ENCODE measurements around the gene ILRUN.
A peak's percentile ranks its signal among the peaks of the same experiment; 100 is the strongest.
"Not testable (repeated sequence)": the region's sequence is repeated elsewhere in the genome, so short reads cannot be mapped to it uniquely, and the experiment has no call there.

The ILRUN gene

DNA sequence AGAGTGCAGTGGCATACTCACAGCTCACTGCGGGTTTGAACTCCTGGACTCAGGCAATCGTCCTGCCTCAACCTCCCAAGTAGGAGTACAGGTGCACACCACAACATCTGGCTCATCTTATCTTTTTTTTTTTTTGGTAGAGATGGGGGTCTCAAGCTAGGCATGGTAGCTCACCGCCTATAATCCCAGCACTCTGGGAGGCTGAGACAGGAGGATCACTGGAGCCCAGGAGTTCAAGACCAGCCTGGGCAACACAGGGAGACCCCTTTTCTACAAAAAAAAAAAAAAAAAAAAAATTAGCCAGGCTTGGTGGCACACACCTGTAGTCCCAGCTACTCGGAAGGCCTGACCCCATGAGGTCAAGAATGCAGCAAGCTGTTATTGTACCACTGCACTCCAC lies 31.5 kb downstream of the ILRUN start:
- no peak for DNase-seq

DNA sequence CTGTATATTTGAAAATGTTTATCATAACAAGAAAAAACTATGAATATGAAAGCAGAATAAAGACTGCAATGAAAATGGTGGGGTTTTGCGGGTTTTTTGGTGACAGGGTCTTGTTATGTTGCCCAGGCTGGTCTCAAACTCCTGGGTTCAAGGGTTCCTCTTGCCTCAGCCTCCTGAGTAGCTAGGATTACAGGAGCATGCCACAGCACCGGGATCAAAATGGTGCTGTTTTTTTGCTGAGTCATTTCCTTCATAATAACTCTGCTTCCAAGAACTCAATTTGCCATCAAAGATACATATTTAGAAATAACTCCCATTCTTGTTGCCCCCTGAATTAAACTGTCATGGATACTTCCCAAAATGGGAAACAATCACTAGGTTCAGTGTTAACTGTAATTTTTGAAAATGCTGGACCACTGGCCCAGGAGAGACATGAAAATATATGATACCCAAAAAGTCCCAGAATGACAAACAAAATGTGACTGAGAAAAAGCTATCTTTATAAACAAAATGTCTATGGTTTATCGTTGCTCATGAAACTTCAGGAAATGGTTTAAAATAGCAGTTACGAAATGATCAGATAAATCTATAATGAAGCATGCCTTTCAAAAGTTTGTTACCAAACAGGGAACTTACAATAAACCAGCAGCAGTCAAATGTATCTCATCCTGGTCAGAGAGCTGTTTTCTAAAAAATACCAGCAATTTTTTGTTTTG lies 32.2 kb downstream of the ILRUN start:
- DNase-seq = no peak

- no peak for DNase-seq
These were observed 32.7 kb downstream of the ILRUN start for GRCh38 chr6:34663831-34664255.

DNA sequence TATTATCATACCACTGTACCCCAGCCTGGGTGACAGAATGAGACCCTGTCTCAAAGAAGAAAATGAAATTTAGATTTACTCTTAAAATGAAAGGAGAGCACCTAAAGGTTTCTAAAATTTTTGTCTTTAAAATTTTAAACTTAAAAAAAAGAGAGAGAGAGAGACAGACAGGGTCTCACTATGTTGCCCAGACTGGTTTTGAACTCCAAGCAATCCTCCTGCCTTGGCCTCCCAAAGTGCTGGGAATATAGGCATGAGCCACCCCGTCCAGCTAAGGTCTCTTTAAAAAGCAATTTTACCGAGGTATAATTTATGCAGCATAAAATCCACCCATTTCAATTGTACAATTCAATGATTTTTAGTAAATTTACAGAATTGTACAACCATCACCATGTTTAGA lies 33.2 kb downstream of the ILRUN start:
- no peak for DNase-seq

- DNase-seq = no peak
These were observed 35.2 kb downstream of the ILRUN start for GRCh38 chr6:34661357-34661756.

GRCh38 chr6:34658605-34659265 lies 37.8 kb downstream of the ILRUN start:
- no peak for DNase-seq

DNA sequence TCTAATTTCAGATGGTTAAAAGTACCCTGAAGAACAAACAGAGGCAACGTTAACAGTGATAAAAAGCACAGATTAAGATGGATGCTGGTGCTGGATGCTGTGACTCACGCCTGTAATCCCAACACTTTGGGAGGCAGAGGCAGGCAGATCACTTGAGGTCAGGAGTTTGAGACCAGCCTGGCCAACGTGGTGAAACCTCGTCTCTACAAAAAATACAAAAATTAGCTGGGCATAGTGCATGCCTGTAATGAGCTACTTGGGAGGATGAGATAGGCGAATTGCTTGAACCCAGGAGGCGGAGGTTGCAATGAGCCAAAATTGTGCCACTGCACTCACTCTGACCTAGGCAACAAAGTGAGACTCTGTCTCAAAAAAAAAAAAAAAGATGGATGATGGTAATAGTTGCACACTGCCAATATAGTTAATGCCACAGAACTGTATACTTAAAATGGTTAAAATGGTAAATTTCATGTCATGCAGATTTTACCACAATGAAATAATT lies 38.5 kb downstream of the ILRUN start:
- DNase-seq = not testable (repeated sequence)

- peak in 15 of 51 donors; percentile 0 to 61 (median 18) for DNase-seq
These were observed 39.1 kb downstream of the ILRUN start for GRCh38 chr6:34657307-34657978.

DNA sequence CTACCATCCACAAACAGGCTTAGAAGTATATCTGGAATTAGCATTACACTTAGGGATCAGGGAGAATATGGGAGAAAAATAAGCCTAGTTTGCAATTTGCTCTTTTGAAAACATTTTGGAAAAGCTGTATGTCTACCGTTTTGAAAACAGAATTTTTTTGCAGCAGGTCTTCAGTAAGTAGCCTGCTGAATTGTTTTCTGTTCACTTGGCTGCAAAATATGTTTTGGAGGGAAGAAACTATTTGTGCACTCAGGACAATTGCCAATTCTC lies 39.6 kb downstream of the ILRUN start:
- no peak for DNase-seq

DNA sequence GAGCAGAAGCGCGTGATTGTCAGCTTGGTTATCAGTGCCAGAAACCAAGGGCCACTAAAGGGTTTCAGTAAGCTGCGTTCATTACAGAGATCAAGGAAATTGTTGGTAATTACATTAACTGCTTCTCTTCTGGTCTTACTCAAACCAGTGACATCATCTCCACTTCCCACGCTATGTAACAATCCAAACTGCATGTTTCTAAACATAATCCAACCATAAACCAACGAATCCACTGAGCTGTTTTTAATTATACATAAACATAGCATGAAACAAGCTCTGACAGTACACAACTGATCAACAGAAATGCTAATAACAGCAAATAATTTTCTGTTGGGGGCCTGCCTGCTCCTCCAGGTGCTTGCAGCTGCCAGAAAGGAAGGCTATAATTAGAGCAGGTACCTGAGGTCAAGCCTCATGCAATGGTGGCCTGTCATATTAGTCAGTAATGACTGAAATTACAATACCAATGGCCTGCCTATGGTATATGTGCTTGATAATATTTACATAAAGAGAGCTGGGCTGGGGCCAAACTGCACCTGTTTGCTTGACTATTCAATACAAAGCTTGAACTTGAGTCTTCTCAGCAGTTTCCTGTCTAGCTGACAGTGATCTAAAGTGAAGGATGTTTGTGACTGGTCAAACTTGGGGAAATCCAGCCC lies 40.1 kb downstream of the ILRUN start:
- DNase-seq = peak in 6 of 51 donors; percentile 4 to 61 (median 6)

DNA sequence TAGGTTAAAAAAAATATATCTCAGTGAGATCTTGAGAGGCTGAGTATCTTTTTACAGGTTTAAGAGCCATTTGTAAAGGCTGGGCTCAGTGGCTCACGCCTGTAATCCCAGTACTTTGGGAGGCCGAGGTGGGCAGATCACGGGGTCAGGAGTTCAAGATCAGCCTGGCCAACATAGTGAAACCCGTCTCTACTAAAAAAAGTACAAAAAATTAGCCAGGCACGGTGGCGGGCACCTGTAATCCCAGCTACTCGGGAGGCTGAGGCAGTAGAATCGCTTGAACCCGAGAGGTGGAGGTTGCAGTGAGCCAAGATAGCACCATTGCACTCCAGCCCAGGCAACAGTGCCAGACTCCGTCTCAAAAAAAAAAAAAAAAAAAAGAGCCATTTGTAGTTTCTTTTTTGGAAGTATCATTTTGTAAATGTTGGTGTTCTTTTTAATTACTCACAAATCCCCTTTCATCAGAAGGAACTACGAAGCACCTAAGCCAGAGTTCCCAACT lies 40.6 kb downstream of the ILRUN start:
- DNase-seq = not testable (repeated sequence)

DNA sequence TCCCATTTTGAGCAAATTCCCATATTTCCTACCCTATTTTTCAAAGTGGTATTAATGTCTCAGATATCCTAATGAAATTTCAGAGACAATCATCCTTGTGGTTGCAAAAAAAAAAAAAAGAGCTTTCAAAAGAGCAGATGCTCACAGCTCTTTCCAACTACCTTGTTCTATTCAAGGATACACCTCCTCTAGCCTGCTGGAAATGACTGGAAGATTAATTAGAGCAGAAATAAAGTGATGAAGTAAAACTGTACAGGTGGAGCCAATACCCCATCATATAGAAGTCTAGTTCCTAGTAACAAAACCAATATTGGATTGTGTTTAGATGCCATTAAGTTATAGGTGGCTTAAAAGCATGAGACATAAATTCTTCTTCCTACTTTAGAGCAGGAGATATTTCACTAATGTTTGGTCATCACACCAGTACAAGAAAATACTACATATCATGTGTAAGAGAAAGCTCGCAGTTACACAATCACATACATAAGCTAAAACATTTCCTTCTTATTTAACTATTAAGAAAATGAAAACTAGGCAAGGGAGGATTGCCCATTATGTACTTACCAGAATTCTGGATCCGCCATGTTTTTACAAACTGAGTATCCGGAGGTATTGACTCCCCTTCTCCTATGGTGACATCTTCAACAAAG lies 42.4 kb downstream of the ILRUN start:
- DNase-seq = no peak

DNA sequence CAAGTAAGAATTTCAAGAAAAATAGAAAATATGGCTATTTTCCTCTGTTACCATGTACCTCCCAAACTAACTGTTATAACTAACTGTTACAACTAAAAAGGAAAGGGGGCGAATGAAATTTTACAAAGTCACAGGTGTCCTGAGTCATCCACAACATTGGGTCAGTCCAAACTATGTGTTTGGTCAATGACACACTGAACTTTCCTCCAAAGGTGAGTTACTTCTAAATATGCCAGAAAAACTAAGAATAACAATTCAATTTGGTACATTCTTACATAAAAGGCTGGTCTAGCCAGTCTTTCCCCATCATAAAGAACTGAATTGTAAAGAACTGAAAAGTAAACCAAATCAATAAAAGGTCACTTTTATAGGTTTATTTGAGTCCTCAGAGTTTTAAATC lies 44.3 kb downstream of the ILRUN start:
- no peak for DNase-seq

- DNase-seq = no peak
These were observed 45.7 kb downstream of the ILRUN start for GRCh38 chr6:34650823-34651222.

GRCh38 chr6:34650232-34650631 lies 46.3 kb downstream of the ILRUN start:
- DNase-seq = not testable (repeated sequence)

DNA sequence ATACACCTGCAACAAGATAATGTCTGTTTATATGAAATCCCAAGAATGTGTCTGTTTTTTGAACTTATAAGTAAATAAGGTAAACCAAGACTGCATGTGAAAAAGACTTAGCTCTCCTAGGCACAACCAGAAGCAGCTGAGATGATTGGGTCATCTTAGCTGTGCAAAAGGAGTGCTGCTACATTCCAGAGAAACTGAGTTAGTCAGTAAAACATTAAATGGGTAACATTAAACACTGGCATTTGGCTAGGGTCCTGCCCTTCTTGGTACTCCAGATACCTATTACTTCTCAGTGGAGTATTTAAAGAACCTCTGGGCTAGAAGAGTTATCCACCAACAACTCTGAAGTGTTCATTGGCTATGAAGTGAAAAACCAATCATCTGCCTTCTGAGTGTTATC lies 47.8 kb downstream of the ILRUN start:
- no peak for DNase-seq

Measured in hypothalamus (tissue), 51 donors.